Ovary (tissue), 3 donors: ENCODE results near the gene MMP24OS.

Source experiments
- CTCF ChIP-seq, 3 donors: fragments of 450-650 bp in 2 of 3; fragments of 200-600 bp in 1 of 3; IDR thresholded peaks; one replicate each; pipeline versions ENCODE4 v1.5.1 to v1.8.0; 2016 to 2022; ENCODE audit warnings: antibody characterized with exemption in 3 of 3, mild to moderate bottlenecking in 1 of 3
- EP300 ChIP-seq: sonication (generic); formaldehyde crosslinking; IDR thresholded peaks from one replicate; pipeline ENCODE4 v1.6.1; 2017; ENCODE audit warnings: antibody characterized with exemption
- donor health status: DM: no; HTN: no; CAD: no.

DNA sequence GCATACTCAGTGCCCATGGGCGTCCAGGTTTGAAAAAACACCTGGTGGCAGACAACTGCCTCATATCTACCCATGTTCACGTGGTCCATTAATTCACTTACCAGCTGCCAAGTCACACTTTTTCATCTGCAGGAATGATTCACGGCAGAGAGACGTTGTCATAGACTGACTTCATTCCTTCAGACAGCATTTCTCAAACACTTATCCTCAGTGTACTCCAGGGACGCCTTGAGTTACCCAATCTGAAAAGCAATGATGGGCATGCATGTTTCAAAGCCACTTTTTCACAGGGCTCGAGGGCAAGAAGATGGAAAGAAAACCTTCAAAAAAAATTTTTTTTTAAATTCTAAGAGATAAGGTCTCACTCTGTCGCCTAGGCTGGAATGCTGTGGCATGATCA lies 6.0 kb downstream of the MMP24OS start:
- no peak for TF ChIP-seq CTCF (IDR thresholded peaks at IDR 0.05)
- TF ChIP-seq EP300, result no peak
